Midbrain (tissue), 1 donor: Measurements from ENCODE around the gene LAMA2.

Source experiments
- DNase-seq: peaks from one replicate; lab custom pipeline; 2025; lab: John Stamatoyannopoulos, UW

Gene LAMA2

GRCh38 chr6:129184324-129184723, 301.4 kb downstream of the LAMA2 start:
- no peak for DNase-seq

- DNase-seq, result no peak
Measured at GRCh38 chr6:129184808-129185366, 301.9 kb downstream of the LAMA2 start.

- DNase-seq, result no peak
Measured at GRCh38 chr6:129186988-129187387, 304.1 kb downstream of the LAMA2 start.

GRCh38 chr6:129188306-129188705, 305.4 kb downstream of the LAMA2 start:
- no peak for DNase-seq

- no peak for DNase-seq
Measured at GRCh38 chr6:129188795-129189194, 305.9 kb downstream of the LAMA2 start.

- DNase-seq, result no peak
Measured at GRCh38 chr6:129189266-129189665, 306.3 kb downstream of the LAMA2 start.

- DNase-seq, result no peak
Measured at GRCh38 chr6:129191235-129191634, 308.3 kb downstream of the LAMA2 start.

- DNase-seq, result no peak
Measured at GRCh38 chr6:129192458-129192989, 309.6 kb downstream of the LAMA2 start.

- DNase-seq, result no peak
Measured at GRCh38 chr6:129194306-129194941, 311.5 kb downstream of the LAMA2 start.

- no peak for DNase-seq
Measured at GRCh38 chr6:129195161-129195560, 312.2 kb downstream of the LAMA2 start.

- DNase-seq, result no peak
Measured at GRCh38 chr6:129195643-129196042, 312.7 kb downstream of the LAMA2 start.

GRCh38 chr6:129197154-129197553, 314.2 kb downstream of the LAMA2 start:
- DNase-seq, result no peak

GRCh38 chr6:129200151-129200550, 317.2 kb downstream of the LAMA2 start:
- no peak for DNase-seq

GRCh38 chr6:129203190-129203900, 320.4 kb downstream of the LAMA2 start:
- no peak for DNase-seq

GRCh38 chr6:129206821-129207220, 323.9 kb downstream of the LAMA2 start:
- no peak for DNase-seq

GRCh38 chr6:129207832-129208231, 324.9 kb downstream of the LAMA2 start:
- DNase-seq, result no peak

- no peak for DNase-seq
Measured at GRCh38 chr6:129208415-129209034, 325.6 kb downstream of the LAMA2 start.

GRCh38 chr6:129209355-129209754, 326.4 kb downstream of the LAMA2 start:
- DNase-seq, result no peak

GRCh38 chr6:129210684-129211083, 327.7 kb downstream of the LAMA2 start:
- DNase-seq, result no peak

- no peak for DNase-seq
Measured at GRCh38 chr6:129211626-129212025, 328.7 kb downstream of the LAMA2 start.

- DNase-seq, result no peak
Measured at GRCh38 chr6:129212081-129212480, 329.1 kb downstream of the LAMA2 start.

- no peak for DNase-seq
Measured at GRCh38 chr6:129215246-129215645, 332.3 kb downstream of the LAMA2 start.
